GM23248 (cell line): ENCODE measurements around the gene NAA20.

Source experiments
- EZH2 ChIP-seq: fragments of 200-600 bp; sonication (generic); IDR thresholded peaks from 2 replicates; pipeline ENCODE4 v1.6.1; 2018; ENCODE audit warnings: antibody characterized with exemption, mild to moderate bottlenecking; ENCODE audit not compliant: insufficient read depth, poor library complexity, severe bottlenecking
- EZH2phosphoT487 ChIP-seq: fragments of 200-600 bp; sonication (generic); IDR thresholded peaks from 2 replicates; pipeline ENCODE4 v1.6.1; 2018; ENCODE audit warnings: antibody characterized with exemption, moderate library complexity, mild to moderate bottlenecking, low read depth; ENCODE audit not compliant: insufficient read depth

- TF ChIP-seq EZH2 (no peak), EZH2phosphoT487 (no peak)
Observed at GRCh38 chr20:20037960-20038359, 20.8 kb downstream of the NAA20 start.
